ENCODE measurements around the gene ZNF516.
"Not testable (repeated sequence)": the region's sequence is repeated elsewhere in the genome, so short reads cannot be mapped to it uniquely, and the experiment has no call there.

Gene ZNF516

DNA sequence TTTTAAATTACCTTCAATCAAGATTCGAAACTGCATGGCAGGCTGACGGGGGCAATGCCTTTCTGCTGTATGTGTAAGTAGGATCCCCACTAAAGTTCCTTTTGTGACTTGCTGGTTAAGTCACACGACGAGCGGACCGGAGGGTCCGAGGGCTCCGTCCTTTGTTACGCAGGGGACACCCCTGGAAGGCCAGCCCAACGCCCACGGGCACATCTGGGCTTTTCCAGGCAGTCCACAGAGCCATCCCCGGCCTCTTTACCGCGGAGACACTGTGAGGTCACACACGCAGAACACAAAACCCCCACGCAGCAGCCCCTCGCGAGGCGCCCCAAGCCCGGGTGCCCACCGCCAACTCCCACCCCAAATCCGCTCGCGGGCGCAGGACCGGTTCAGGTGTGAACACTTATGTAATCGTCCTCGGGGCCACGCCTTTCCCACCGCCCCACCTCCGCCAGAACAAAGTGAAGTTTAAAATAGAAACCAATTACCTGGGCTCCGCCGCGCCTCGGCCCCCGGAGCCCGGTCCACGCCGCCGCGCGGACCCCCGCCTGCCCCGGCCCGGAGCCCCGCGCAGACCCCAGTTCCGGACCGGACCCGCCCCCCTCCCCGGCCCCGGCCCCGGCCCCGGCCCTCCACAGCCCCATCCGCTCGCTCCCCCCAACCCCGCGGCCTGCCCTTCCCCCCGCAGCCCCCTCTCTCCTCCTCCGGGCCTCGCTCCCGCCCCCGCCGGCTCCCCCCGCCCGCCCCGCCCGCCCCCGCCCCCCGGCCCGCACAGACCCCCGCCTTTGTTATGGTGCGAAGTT is 4.2 kb downstream of the ZNF516 start:
- DNase-seq: peak; percentile 28

DNA sequence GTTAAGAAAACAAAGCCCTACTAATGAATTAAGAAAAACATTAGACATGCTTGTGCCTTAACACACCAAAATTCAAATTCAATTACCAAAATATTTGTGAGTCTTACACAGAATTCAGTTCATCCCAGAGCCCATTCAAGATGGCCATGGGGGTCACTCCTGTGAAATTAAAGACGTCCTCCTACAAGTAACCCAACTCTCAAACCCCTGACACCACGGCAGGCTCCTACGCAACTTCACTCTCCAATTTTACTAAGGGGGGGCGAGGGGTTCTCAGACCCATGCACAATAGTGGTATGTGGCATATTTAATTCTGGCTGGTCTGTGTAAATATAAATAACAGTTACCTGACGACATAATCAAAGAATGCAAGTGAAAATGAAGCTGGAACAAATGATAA is 5.0 kb downstream of the ZNF516 start:
- peak; percentile 19 for DNase-seq

- no peak for DNase-seq
Observed at GRCh38 chr18:76489081-76489480, 6.0 kb downstream of the ZNF516 start.

DNA sequence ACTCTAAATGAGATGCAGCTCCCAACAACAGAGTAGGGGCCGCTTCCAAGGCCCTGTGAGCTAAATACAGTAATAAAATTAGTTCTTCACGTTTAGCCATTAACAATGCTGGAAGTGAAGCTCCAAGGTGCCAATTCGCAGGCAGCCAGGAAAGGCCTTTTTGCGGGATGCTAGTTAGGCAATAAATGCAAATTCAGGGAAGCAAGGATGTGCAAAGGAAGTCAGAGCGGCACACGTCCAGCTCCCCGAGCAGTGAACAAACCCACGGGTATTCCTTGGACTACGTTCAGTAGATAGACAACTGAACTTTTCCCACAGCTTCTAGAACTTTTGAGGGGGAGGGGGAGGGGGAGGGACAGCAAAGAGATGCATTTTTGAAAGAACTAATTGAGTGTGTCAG is 6.9 kb downstream of the ZNF516 start:
- DNase-seq: no peak

- DNase-seq: peak; percentile 30
Observed at GRCh38 chr18:76487782-76488181, 7.3 kb downstream of the ZNF516 start.

DNA sequence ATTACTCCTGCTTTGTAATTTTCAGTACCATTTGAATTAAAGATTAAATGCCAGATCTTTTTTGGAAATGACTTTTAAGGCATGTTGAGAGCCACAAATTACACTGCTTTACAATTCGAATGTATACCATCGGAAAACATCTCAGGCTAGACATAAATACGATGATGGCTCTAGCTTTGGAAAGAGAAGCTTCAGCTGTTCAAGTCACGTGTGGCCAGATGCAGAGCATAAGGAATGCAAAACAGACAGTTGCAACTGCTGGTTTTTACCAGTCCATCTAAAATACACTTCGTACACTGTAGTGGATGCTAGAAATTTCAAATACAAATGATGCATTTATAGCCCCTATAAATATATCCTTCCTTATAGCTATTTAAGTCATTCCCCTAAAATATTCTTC is 8.0 kb downstream of the ZNF516 start:
- DNase-seq: peak; percentile 53

DNA sequence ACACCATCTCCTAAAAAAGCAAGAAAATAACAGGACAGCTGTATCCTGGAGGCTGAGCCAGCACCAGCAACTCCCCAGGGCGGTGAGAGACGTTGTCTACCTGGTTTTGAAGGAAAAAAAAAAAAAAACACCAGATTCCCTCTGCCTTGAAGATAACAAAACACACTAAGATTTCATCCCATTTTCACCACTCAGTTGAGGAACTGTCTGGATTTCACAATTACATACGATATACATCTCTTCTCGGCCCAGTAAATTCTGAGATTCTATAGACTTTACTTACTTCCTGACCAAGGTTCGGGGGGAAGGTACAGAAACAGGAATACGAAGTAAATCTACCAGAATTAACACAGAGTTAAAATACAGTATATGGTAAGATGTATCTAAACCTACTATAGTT is 8.5 kb downstream of the ZNF516 start:
- peak; percentile 79 for DNase-seq

GRCh38 chr18:76486038-76486437 is 9.0 kb downstream of the ZNF516 start:
- DNase-seq: no peak

DNA sequence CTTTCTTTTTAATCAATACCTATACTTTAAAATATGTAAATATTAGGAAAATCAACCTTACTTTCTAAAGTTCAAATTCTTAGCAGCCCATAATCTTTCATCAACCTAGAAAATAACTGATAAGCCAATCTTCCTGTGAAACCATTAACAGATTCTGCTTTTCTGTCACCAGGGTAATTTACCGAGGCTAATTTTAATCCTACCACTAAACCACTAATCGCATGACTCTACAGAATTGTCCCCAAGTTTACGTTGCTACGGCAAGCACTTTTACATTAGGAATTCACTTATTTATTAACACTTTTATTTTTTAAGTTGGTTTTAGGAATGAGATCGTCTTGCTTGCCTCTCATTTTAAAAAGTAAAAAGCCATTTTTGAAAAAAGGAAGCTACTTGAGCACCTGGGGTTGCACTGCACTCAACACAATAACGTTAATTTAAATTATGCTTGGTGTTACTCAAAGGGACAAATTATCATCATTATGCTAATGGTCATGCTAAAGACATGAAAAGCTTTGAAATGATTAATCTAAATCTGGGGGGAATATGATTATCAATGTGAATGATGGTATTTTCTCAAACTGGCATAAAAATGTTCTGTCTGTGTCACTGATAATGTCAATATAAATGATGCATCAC is 10.2 kb downstream of the ZNF516 start:
- DNase-seq: no peak

DNA sequence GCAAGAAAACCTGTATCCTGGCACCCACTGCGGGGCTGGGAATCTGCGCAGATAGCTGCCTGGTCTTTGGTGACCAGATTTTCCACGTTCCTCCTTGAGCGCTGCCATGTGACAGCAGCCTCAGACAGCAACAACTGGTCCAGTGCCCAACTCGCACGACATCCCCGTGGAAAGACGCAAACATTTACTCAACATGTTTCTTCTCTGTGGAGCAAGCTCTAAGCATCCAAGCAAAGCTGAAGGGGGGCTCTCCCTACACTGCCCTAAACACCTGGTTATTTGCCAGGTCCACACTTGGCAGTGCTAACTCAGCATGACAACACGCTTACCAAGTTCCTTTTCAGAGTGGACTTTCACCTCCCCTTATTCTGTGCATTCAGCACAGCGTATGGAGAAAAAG is 11.3 kb downstream of the ZNF516 start:
- DNase-seq: no peak

DNA sequence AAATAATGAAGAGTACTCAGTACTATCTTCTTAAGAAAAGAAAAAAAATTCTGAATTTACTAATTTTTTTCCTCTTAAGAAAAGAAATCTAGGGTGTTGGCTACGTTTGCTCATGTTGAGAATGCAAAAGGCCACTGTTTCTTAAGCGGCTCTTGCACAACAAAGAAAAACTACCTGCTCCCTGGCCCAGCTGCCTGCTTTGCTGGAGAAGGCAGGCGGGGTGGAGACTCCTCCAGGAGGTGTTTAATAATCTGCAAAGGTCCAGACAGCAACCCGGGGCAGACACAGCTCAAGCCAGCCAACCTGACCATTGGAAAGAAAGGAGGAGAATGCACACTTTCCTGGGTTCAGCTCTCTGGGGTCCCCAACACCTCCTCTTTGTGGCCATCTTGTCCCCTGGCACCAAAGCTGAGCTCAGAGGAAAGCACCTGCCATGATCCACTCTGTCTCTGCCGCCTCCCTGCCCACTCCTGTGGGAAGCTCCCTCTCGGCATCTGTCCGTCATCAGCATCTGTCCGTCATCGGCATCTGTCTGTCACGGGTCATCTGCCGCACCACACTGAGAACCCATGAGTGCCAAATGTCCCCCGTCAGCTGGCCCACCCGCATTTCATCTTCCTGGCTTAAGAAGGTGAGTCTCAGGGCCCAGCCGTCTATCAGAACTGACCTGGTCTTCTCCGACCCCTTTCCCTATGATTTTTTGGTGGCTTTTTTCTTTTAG is 11.9 kb downstream of the ZNF516 start:
- DNase-seq: no peak

- DNase-seq: no peak
Observed at GRCh38 chr18:76482267-76482666, 12.8 kb downstream of the ZNF516 start.

DNA sequence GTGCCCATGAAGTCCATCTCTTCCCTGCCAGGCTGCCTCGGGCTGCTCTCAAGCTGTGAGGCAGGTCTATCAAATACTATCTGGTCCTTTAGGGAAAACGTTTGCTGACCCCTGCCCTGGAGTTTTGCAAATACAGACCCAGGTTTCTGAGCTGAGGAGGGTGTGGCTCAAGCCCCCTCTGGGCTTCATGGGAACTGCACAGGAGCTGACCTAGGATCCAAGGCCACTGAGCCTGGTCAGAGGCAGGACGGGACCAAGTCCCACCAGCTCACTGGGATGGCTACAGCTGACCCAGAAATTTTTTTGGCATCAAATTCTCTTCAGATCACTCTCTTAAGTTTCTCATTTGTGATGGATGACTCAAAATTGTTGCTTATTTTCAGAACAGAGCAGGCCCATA is 14.1 kb downstream of the ZNF516 start:
- DNase-seq: no peak

DNA sequence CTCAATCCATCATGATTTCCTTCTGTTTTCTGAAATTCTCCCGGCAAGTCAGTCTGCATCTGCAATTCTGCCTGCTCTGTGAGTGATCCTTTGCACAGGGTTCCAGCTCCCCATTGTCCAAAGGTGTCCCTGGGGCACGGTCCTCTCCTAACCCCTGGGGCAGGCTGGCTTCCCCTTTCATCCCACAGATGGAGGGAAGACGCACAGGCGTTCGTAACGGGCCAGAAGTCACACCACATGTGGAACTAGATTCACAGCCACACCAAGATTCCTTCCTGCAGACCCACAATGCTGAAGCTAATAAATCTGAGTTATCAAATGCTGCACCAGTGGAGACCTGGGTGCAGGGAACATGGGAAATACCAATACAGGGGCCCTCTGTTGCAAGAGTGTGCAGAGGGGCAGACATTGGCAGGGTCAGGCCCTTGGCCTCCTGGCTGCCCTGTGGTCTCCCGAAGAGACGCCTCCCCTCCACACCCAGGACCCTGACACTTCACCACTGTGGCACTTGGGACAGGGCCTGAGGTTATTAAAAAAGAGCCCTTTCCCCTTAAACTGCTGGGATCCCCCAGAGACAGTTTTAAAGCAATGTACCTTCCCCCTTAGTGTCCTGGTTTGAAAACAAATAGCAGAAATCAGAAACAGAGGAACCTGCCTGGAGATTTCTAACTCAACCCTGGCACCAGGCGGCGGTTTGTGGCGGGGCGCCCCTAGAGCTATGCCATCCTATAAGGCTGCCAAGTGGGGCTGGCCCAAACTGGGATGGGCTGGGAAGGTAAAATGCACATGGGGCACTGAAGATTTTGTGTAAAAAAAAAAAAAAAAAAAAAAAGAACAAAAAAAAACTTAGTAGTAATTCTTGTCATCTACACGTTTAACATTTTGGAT is 15.4 kb downstream of the ZNF516 start:
- no peak for DNase-seq

- no peak for DNase-seq
Observed at GRCh38 chr18:76476665-76477561, 18.1 kb downstream of the ZNF516 start.

DNA sequence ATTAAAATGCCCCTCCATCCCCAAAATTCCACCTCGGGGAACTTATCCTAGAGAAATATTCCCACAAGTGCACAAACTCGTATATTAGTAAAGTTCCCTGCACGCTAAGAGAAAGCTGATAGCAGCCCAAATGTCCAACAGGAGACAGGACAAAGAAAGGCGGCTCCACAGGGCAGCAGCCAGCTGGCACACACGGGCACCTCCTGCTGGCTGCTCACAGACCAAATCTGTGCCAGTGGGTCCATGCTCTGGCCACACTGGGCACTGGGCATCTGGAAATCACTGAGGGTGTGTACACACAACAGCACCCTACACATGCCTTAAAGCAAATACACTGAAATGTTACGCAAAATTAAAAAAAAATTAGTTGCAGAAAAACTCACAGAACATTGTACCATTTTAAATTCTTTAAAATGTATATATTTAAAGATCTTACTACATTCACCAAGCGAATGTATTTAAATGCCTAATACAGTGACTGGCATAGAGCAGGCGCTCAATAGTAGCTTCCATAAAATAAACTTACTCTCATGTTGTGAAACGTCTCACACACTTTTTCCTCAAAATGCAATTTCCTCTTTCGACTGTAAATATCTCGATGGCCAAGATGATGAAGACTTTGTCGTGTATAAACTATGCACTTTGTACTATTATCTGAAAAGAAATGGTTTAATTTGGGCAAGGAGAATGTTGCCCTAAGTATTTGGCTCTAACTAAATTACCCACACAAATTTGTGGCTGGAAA is 19.4 kb downstream of the ZNF516 start:
- no peak for DNase-seq

GRCh38 chr18:76474824-76475223 is 20.2 kb downstream of the ZNF516 start:
- no peak for DNase-seq

GRCh38 chr18:76473521-76473920 is 21.5 kb downstream of the ZNF516 start:
- DNase-seq: not testable (repeated sequence)

GRCh38 chr18:76472829-76473228 is 22.2 kb downstream of the ZNF516 start:
- DNase-seq: no peak

DNA sequence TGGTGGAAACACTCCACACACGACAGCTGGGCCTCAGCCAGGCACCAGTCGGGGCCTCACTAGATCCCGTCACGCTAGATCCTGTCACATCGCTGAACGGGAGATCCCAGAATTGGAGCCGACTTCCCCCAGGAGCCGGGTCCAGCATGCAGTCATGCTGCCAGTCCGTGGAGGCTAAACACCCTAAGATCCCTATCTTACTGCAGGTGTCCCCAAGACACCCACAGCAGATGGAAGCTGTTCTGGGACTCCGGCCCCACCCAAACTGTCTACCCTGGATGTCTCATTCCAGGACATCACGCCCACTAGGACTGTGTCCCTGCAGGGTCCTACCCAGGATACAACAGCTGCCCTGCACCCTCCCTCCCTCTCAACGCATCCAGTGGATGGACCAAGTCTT is 23.4 kb downstream of the ZNF516 start:
- DNase-seq: no peak
